Naive thymus-derived CD4-positive, alpha-beta T cell (primary cell): ENCODE results near the gene PRPF40A. TPM values are rescaled to one million over a fixed set of nuclear protein-coding genes. Genes with fewer than 3 reads are reported as not detected.

ENCODE experiments used
- ATAC-seq: fragments of 150-1000 bp; cut with Tn5 transposase; 2 replicates; pipeline ENCODE4 v1.10.0; 2021; ENCODE audit warnings: mild to moderate bottlenecking, moderate library complexity
- CTCF ChIA-PET: fragments of 350-600 bp; sonication (Branson Sonifier 250); formaldehyde crosslinking; loops from one replicate; lab custom pipeline; 2021; ENCODE audit warnings: antibody characterized with exemption; lab: Charles Lee
- POLR2A ChIA-PET: fragments of 350-600 bp; sonication (Branson Sonifier 250); formaldehyde crosslinking; loops from one replicate; lab custom pipeline; 2021; ENCODE audit warnings: antibody characterized with exemption, inconsistent platforms; lab: Charles Lee
- DNase-seq, 9 donors: peaks; one replicate each; pipeline versions ENCODE4 v3.0.0 to v3.0.0-alpha.2; 2020 to 2022; ENCODE audit warnings: mixed read lengths in 1 of 9
- H3K27ac ChIP-seq: one replicate; pipeline ENCODE4 v1.7.0; 2013; ENCODE audit warnings: mild to moderate bottlenecking, low read depth, low read length, moderate library complexity
- H3K27me3 ChIP-seq, 2 donors: one replicate each; pipeline ENCODE4 v1.7.0; 2013; ENCODE audit warnings: low read length in 2 of 2, mild to moderate bottlenecking in 2 of 2, moderate library complexity in 2 of 2; ENCODE audit not compliant: control insufficient read depth in 2 of 2, insufficient read depth in 2 of 2
- H3K36me3 ChIP-seq, 3 experiments: 1 replicate in 2 of 3; 2 replicates in 1 of 3; pipeline ENCODE4 v1.7.0; 2013; ENCODE audit warnings: low read length in 3 of 3, mild to moderate bottlenecking in 3 of 3, moderate library complexity in 1 of 3; ENCODE audit not compliant: insufficient read depth in 3 of 3, control insufficient read depth in 2 of 3
- H3K4me1 ChIP-seq, 2 donors: one replicate each; pipeline ENCODE4 v1.7.0; 2013; ENCODE audit warnings: low read length in 2 of 2, mild to moderate bottlenecking in 2 of 2, moderate library complexity in 1 of 2; ENCODE audit not compliant: control insufficient read depth in 2 of 2, insufficient read depth in 2 of 2
- H3K4me3 ChIP-seq: 2 replicates; pipeline ENCODE4 v1.7.0; 2013; ENCODE audit warnings: mild to moderate bottlenecking, low read length
- H3K9me3 ChIP-seq, 3 experiments: 1 replicate in 2 of 3; 2 replicates in 1 of 3; pipeline ENCODE4 v1.7.0; 2013; ENCODE audit warnings: low read length in 3 of 3; ENCODE audit not compliant: control insufficient read depth in 2 of 3
- H3K27ac Mint-ChIP-seq, 9 donors: one replicate each; pipeline ENCODE4 v1.8.0; 2020 to 2022; ENCODE audit warnings: mixed read lengths in 9 of 9, mild to moderate bottlenecking in 8 of 9, moderate library complexity in 5 of 9, inconsistent platforms in 2 of 9
- H3K27me3 Mint-ChIP-seq, 5 donors: one replicate each; pipeline ENCODE4 v1.8.0; 2021 to 2022; ENCODE audit warnings: mixed read lengths in 5 of 5, mild to moderate bottlenecking in 1 of 5
- H3K36me3 Mint-ChIP-seq, 5 donors: one replicate each; pipeline ENCODE4 v1.8.0; 2020 to 2022; ENCODE audit warnings: mixed read lengths in 5 of 5, mild to moderate bottlenecking in 3 of 5, inconsistent platforms in 1 of 5
- H3K4me1 Mint-ChIP-seq, 7 donors: one replicate each; pipeline ENCODE4 v1.8.0; 2020 to 2022; ENCODE audit warnings: mixed read lengths in 7 of 7, mild to moderate bottlenecking in 3 of 7, inconsistent platforms in 1 of 7
- H3K4me3 Mint-ChIP-seq, 10 donors: one replicate each; pipeline ENCODE4 v1.8.0; 2020 to 2022; ENCODE audit warnings: mild to moderate bottlenecking in 10 of 10, mixed read lengths in 10 of 10, moderate library complexity in 6 of 10, inconsistent platforms in 2 of 10
- H3K9me3 Mint-ChIP-seq, 11 donors: one replicate each; pipeline ENCODE4 v1.8.0; 2020 to 2022; ENCODE audit warnings: mixed read lengths in 11 of 11, mild to moderate bottlenecking in 4 of 11, inconsistent platforms in 1 of 11, moderate library complexity in 1 of 11
- intact Hi-C, 2 donors: fragments of 100-400 bp; cut with micrococcal nuclease; formaldehyde crosslinking; loops; one replicate each; pipeline ENCODE4 v1.15.1; 2023
- polyA plus RNA-seq, 2 donors: library from polyadenylated mRNA; unstranded; fragments of 300-500 nt; fragmentation: Illumina TruSeq; gene quantifications; one replicate each; pipeline ENCODE4 v1.2.3, GENCODE V29; 2021
- total RNA-seq, 6 experiments: library from RNA in 5 of 6; stranded (reverse) in 5 of 6; gene quantifications; 1 replicate in 5 of 6; 2 replicates in 1 of 6; pipeline ENCODE4 v1.2.3 and lab custom pipeline; 2021 to 2026

PRPF40A gene
- total and polyA plus RNA-seq, 7 experiments from 2014 or later, result 104 to 126 (median 116) TPM

- ATAC-seq (no peak), DNase-seq (no peak)
- no peak overlapping the region for H3K4me3 Mint-ChIP-seq
- no peak overlapping the region for H3K27ac Mint-ChIP-seq
- peaks cover 0 to 10% (median 0%) of the 10 kb centered on the region in 5 donors for H3K27me3 Mint-ChIP-seq
- H3K36me3 ChIP-seq, result no peaks in the 10 kb centered on the region
- intact Hi-C loops, result no loop called here
- no peaks in the 10 kb centered on the region for H3K4me1 ChIP-seq
- peaks cover 0 to 1% (median 0%) of the 10 kb centered on the region in 5 donors for H3K36me3 Mint-ChIP-seq
- POLR2A ChIA-PET, result no interaction called here
- no peak overlapping the region for H3K27ac ChIP-seq
- CTCF ChIA-PET, result no interaction called here
- H3K9me3 ChIP-seq, result no peaks in the 10 kb centered on the region
- no peak overlapping the region for H3K4me3 ChIP-seq
- H3K4me1 Mint-ChIP-seq, result peaks cover 0 to 2% (median 0%) of the 10 kb centered on the region in 7 donors
- H3K9me3 Mint-ChIP-seq, result no peaks in the 10 kb centered on the region
- no peaks in the 10 kb centered on the region for H3K27me3 ChIP-seq
Measured at GRCh38 chr2:152618193-152618564, 99.1 kb downstream of the PRPF40A start.

- H3K27me3 ChIP-seq, result no peaks in the 10 kb centered on the region
- no peaks in the 10 kb centered on the region for H3K4me1 ChIP-seq
- Mint-ChIP-seq H3K9me3 (no peaks in the 10 kb centered on the region), H3K4me3 (no peak overlapping the region), H3K27ac (no peak overlapping the region), H3K36me3 (peaks cover 0 to 1% (median 0%) of the 10 kb centered on the region in 5 donors), H3K4me1 (peaks cover 0 to 8% (median 0%) of the 10 kb centered on the region in 7 donors), H3K27me3 (peaks cover 0 to 5% (median 0%) of the 10 kb centered on the region in 5 donors)
- H3K9me3 ChIP-seq, result no peaks in the 10 kb centered on the region
- ChIA-PET CTCF (no interaction called here), POLR2A (no interaction called here)
- H3K36me3 ChIP-seq, result no peaks in the 10 kb centered on the region
- no peak for ATAC-seq
- H3K4me3 ChIP-seq, result no peak overlapping the region
- H3K27ac ChIP-seq, result no peak overlapping the region
- intact Hi-C loops, result no loop called here
- DNase-seq, result no peak
Measured at GRCh38 chr2:152617456-152618192, 99.6 kb downstream of the PRPF40A start.

- ATAC-seq (no peak), DNase-seq (no peak)
- Histone ChIP-seq H3K4me3 (no peak overlapping the region), H3K36me3 (no peaks in the 10 kb centered on the region), H3K9me3 (no peaks in the 10 kb centered on the region), H3K27ac (no peak overlapping the region), H3K27me3 (no peaks in the 10 kb centered on the region), H3K4me1 (no peaks in the 10 kb centered on the region)
- H3K27me3 Mint-ChIP-seq, result no peaks in the 10 kb centered on the region
- no peak overlapping the region for H3K27ac Mint-ChIP-seq
- intact Hi-C loops, result no loop called here
- CTCF ChIA-PET, result interaction anchor here (1.3 kb wide), 1 partner anchor 20 kb away, joined by 3 read pairs; no protein-coding TSS in a partner anchor
- peaks cover 0 to 1% (median 0%) of the 10 kb centered on the region in 5 donors for H3K36me3 Mint-ChIP-seq
- POLR2A ChIA-PET, result no interaction called here
- no peak overlapping the region for H3K4me3 Mint-ChIP-seq
- H3K9me3 Mint-ChIP-seq, result no peaks in the 10 kb centered on the region
- H3K4me1 Mint-ChIP-seq, result peaks cover 0 to 20% (median 0%) of the 10 kb centered on the region in 7 donors
Measured at GRCh38 chr2:152615177-152615576, 102.1 kb downstream of the PRPF40A start.

- H3K9me3 Mint-ChIP-seq, result no peaks in the 10 kb centered on the region
- no peak overlapping the region for H3K27ac Mint-ChIP-seq
- H3K4me1 Mint-ChIP-seq, result peaks cover 0 to 20% (median 0%) of the 10 kb centered on the region in 7 donors
- H3K36me3 Mint-ChIP-seq, result peaks cover 0 to 1% (median 0%) of the 10 kb centered on the region in 5 donors
- Histone ChIP-seq H3K27ac (no peak overlapping the region), H3K4me3 (no peak overlapping the region), H3K36me3 (no peaks in the 10 kb centered on the region), H3K4me1 (no peaks in the 10 kb centered on the region), H3K9me3 (no peaks in the 10 kb centered on the region), H3K27me3 (no peaks in the 10 kb centered on the region)
- POLR2A ChIA-PET, result no interaction called here
- intact Hi-C loops, result no loop called here
- ATAC-seq, result no peak
- H3K27me3 Mint-ChIP-seq, result peaks cover 0 to 3% (median 0%) of the 10 kb centered on the region in 5 donors
- CTCF ChIA-PET, result no interaction called here
- no peak for DNase-seq
- H3K4me3 Mint-ChIP-seq, result no peak overlapping the region
Measured at GRCh38 chr2:152613235-152613634, 104.0 kb downstream of the PRPF40A start.

- H3K27me3 ChIP-seq, result no peaks in the 10 kb centered on the region
- Mint-ChIP-seq H3K36me3 (peaks cover 0 to 1% (median 0%) of the 10 kb centered on the region in 5 donors), H3K4me3 (peak overlapping the region in 1 of 10 donors; percentile 10), H3K27ac (peak overlapping the region in 2 of 9 donors; percentile 10 to 19), H3K27me3 (peaks cover 0 to 3% (median 0%) of the 10 kb centered on the region in 5 donors), H3K9me3 (no peaks in the 10 kb centered on the region), H3K4me1 (peaks cover 0 to 20% (median 0%) of the 10 kb centered on the region in 7 donors)
- H3K4me1 ChIP-seq, result no peaks in the 10 kb centered on the region
- ChIA-PET POLR2A (no interaction called here), CTCF (no interaction called here)
- no peak overlapping the region for H3K27ac ChIP-seq
- no peak overlapping the region for H3K4me3 ChIP-seq
- DNase-seq (no peak), ATAC-seq (peak; percentile 90)
- intact Hi-C loops, result no loop called here
- H3K9me3 ChIP-seq, result no peaks in the 10 kb centered on the region
- no peaks in the 10 kb centered on the region for H3K36me3 ChIP-seq
Measured at GRCh38 chr2:152611458-152612231, 105.6 kb downstream of the PRPF40A start.

- DNase-seq (no peak), ATAC-seq (no peak)
- Mint-ChIP-seq H3K27ac (no peak overlapping the region), H3K36me3 (peaks cover 0 to under 1% (median 0%) of the 10 kb centered on the region in 5 donors), H3K27me3 (peaks cover 0 to 3% (median 0%) of the 10 kb centered on the region in 5 donors), H3K4me1 (peaks cover 0 to 20% (median 0%) of the 10 kb centered on the region in 7 donors), H3K4me3 (no peak overlapping the region), H3K9me3 (no peaks in the 10 kb centered on the region)
- Histone ChIP-seq H3K9me3 (no peaks in the 10 kb centered on the region), H3K36me3 (no peaks in the 10 kb centered on the region), H3K4me1 (no peaks in the 10 kb centered on the region), H3K4me3 (no peak overlapping the region), H3K27me3 (no peaks in the 10 kb centered on the region), H3K27ac (no peak overlapping the region)
- intact Hi-C loops, result no loop called here
- ChIA-PET CTCF (no interaction called here), POLR2A (no interaction called here)
Measured at GRCh38 chr2:152609699-152610098, 107.6 kb downstream of the PRPF40A start.
